ENCODE data around the gene CSF3.

Gene CSF3

DNA sequence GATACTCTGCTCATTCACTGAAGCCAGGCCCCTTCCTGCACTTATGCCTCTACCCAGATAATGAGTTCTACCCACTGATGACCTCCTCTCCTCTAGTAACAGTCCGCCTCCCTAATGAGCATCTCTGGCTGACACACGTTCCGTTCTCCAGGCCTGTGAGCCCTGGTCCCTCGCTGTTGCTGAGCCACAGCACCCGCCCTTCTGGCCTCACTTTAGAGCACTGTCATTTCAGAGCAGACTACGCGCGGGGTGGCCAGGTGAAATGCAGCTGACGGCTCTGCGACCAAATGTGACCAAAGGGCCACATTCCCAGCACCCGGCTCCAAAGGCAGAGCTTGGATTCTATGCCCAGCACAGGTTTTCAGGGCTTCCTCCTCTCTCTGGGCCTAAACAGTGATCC is 20.8 kb upstream of the CSF3 start:
- in situ Hi-C loops (cut with HindIII; ENCODE audit: low pct_ligation_motif_present, low sequenced_read_pairs), result no loop called here
- H3K36me3 ChIP-seq (replicated peaks), result peaks cover 79% of the 10 kb centered on the region

DNA sequence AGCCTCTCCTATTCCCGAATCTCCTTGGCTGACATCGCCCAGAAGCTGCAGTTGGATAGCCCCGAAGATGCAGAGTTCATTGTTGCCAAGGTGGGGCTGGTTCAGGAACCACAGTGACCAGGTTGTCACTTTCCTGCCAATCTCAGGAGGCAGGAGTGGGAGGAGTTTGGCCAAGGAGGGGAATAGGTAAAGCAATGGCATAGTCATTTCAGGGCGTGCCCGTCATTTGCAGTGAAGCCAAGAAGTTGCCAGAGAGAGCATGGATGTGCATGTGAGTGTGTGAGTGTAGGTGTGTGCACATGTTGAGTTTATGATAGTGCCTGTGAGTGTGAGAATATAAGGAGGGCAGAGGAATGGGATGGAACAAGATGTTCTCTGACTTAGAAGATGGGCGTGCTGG is 19.8 kb upstream of the CSF3 start:
- TF ChIP-seq, protein P1, sequence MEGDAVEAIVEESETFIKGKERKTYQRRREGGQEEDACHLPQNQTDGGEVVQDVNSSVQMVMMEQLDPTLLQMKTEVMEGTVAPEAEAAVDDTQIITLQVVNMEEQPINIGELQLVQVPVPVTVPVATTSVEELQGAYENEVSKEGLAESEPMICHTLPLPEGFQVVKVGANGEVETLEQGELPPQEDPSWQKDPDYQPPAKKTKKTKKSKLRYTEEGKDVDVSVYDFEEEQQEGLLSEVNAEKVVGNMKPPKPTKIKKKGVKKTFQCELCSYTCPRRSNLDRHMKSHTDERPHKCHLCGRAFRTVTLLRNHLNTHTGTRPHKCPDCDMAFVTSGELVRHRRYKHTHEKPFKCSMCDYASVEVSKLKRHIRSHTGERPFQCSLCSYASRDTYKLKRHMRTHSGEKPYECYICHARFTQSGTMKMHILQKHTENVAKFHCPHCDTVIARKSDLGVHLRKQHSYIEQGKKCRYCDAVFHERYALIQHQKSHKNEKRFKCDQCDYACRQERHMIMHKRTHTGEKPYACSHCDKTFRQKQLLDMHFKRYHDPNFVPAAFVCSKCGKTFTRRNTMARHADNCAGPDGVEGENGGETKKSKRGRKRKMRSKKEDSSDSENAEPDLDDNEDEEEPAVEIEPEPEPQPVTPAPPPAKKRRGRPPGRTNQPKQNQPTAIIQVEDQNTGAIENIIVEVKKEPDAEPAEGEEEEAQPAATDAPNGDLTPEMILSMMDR (IDR thresholded peaks at IDR 0.05; ENCODE audit: low read depth, low read length, missing control alignments), result no peak

More for the DNA sequence above, 20.8 kb upstream of the CSF3 start:
- Histone ChIP-seq H3K27ac (no peak overlapping the region), H3K4me3 (ENCODE audit: low read depth, low read length) (no peak overlapping the region), H3K27me3 (replicated peaks) (no peaks in the 10 kb centered on the region)
- TF ChIP-seq, protein P1 (IDR thresholded peaks at IDR 0.05; ENCODE audit: low read depth, low read length, missing control alignments), result no peak
- DNase-seq, result no peak

DNA sequence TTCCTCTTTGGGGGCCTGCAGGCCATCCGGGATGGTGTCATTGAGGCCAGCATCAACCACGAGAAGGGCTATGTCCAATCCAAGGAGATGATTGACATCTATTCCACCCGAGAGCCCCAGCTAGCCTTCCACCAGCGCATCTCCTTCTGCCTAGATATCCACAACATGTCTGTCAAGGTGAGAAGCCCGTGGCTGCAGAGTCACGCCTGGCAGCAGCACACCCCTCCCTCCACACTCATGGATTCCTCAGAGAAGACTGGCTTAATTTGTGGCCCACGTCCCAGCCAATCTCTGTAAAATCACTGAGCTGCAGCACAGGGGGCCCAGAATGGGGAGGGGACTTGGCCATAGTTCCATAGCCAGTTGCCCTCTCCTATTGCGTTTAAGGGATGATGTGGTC is 19.1 kb upstream of the CSF3 start:
- H3K4me3 ChIP-seq (ENCODE audit: low read depth, low read length), result no peak overlapping the region
- H3K27ac ChIP-seq, result no peak overlapping the region
- peaks cover 61% of the 10 kb centered on the region for H3K36me3 ChIP-seq (replicated peaks)
- H3K27me3 ChIP-seq (replicated peaks), result no peaks in the 10 kb centered on the region
- TF ChIP-seq, protein P1 (IDR thresholded peaks at IDR 0.05; ENCODE audit: low read depth, low read length, missing control alignments), result no peak
- in situ Hi-C loops (cut with HindIII; ENCODE audit: low pct_ligation_motif_present, low sequenced_read_pairs), result no loop called here
- no peak for DNase-seq

More for the DNA sequence above, 19.8 kb upstream of the CSF3 start:
- no peak for DNase-seq
- peaks cover 69% of the 10 kb centered on the region for H3K36me3 ChIP-seq (replicated peaks)
- H3K27me3 ChIP-seq (replicated peaks), result no peaks in the 10 kb centered on the region
- H3K4me3 ChIP-seq (ENCODE audit: low read depth, low read length), result no peak overlapping the region
- H3K27ac ChIP-seq, result no peak overlapping the region
- in situ Hi-C loops (cut with HindIII; ENCODE audit: low pct_ligation_motif_present, low sequenced_read_pairs), result no loop called here

DNA sequence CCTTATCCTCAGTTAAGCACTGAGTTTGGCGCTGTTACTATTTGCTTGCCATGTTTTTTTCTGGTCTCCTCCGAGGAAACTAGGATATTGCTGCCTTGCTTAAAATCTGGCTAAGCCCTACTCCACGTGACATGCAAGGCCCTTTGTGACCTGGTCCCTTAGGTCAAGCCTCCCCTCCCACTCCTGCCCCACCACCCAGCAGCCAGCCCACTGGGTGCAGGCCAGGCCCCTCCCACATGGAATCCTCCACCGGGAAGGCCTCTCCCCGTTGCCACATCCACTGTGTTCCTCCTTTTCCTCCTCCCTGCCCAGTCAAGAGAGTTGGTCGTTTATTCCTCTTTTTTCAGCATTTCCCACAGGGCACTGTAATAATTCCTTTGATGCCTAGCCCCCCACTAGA is 18.4 kb upstream of the CSF3 start:
- H3K27me3 ChIP-seq (replicated peaks), result no peaks in the 10 kb centered on the region
- in situ Hi-C loops (cut with HindIII; ENCODE audit: low pct_ligation_motif_present, low sequenced_read_pairs), result no loop called here
- H3K36me3 ChIP-seq (replicated peaks), result peaks cover 56% of the 10 kb centered on the region
- no peak overlapping the region for H3K27ac ChIP-seq
- TF ChIP-seq, protein P1 (IDR thresholded peaks at IDR 0.05; ENCODE audit: low read depth, low read length, missing control alignments), result no peak
- H3K4me3 ChIP-seq (ENCODE audit: low read depth, low read length), result no peak overlapping the region
- DNase-seq, result no peak

DNA sequence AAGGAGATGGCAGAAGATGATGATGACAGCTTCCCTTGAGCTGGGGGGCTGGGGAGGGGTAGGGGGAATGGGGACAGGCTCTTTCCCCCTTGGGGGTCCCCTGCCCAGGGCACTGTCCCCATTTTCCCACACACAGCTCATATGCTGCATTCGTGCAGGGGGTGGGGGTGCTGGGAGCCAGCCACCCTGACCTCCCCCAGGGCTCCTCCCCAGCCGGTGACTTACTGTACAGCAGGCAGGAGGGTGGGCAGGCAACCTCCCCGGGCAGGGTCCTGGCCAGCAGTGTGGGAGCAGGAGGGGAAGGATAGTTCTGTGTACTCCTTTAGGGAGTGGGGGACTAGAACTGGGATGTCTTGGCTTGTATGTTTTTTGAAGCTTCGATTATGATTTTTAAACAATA is 17.7 kb upstream of the CSF3 start:
- TF ChIP-seq, protein P1 (IDR thresholded peaks at IDR 0.05; ENCODE audit: low read depth, low read length, missing control alignments), result no peak
- H3K27me3 ChIP-seq (replicated peaks), result no peaks in the 10 kb centered on the region
- H3K27ac ChIP-seq, result no peak overlapping the region
- H3K36me3 ChIP-seq (replicated peaks), result peaks cover 49% of the 10 kb centered on the region
- no peak overlapping the region for H3K4me3 ChIP-seq (ENCODE audit: low read depth, low read length)
- in situ Hi-C loops (cut with HindIII; ENCODE audit: low pct_ligation_motif_present, low sequenced_read_pairs), result no loop called here
- no peak for DNase-seq

DNA sequence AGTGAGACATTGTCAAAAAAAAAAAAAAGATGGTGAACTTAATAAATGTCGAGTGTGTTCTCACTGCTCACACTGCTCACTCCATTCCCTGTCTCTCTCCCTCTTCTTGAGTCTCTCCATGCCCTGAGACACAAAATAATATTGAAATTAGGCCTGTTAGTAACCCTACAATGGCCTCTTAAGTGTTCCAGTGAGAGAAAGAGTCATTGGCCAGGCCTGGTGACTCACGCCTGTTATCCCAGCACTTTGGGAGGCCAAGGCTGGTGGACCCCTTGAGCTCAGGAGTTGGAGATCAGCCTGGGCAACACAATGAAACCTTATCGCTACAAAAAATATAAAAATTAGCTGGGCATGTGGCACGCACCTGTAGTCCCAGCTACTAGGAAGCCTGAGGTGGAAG is 16.2 kb upstream of the CSF3 start:
- Histone ChIP-seq H3K27ac (no peak overlapping the region), H3K4me3 (ENCODE audit: low read depth, low read length) (no peak overlapping the region), H3K36me3 (replicated peaks) (peaks cover 34% of the 10 kb centered on the region), H3K27me3 (replicated peaks) (no peaks in the 10 kb centered on the region)
- TF ChIP-seq, protein P1 (IDR thresholded peaks at IDR 0.05; ENCODE audit: low read depth, low read length, missing control alignments), result no peak
- peak; percentile 16 for DNase-seq
- in situ Hi-C loops (cut with HindIII; ENCODE audit: low pct_ligation_motif_present, low sequenced_read_pairs), result no loop called here

All from brain microvascular endothelial cell (primary cell).